ENCODE data around the gene GIGYF2. TPM values are rescaled to one million over a fixed set of nuclear protein-coding genes. Genes with fewer than 3 reads are reported as not detected.

The GIGYF2 gene
- total RNA-seq, 1 experiment from 2014 or later, result 55.3 TPM

GRCh38 chr2:232893834-232894233 lies 196.7 kb downstream of the GIGYF2 start:
- Histone ChIP-seq H3K27ac (ENCODE audit: insufficient read length, low read depth, low read length) (no peak overlapping the region), H3K23me2 (ENCODE audit: insufficient read length, low read depth, low read length, poor library complexity, severe bottlenecking) (no peaks in the 10 kb centered on the region), H3K18ac (ENCODE audit: insufficient read length, low read depth, low read length) (no peak overlapping the region), H2AK5ac (ENCODE audit: insufficient read length, low read length) (no peak overlapping the region), H4K8ac (replicated peaks; ENCODE audit: insufficient read length, low read depth, low read length) (no peak overlapping the region), H2BK5ac (ENCODE audit: insufficient read length, low read length) (no peak overlapping the region), H3K14ac (ENCODE audit: insufficient read depth, low read length) (no peak overlapping the region), H4K91ac (ENCODE audit: insufficient read length, low read depth, low read length) (no peak overlapping the region), H3K4ac (ENCODE audit: low read depth, low read length) (no peak overlapping the region), H3T11ph (ENCODE audit: low read length) (no peak overlapping the region), H2BK20ac (ENCODE audit: low read depth, low read length, poor library complexity, severe bottlenecking) (no peak overlapping the region), H2BK12ac (ENCODE audit: insufficient read length, low read depth, low read length) (no peak overlapping the region), H3K79me1 (ENCODE audit: insufficient read depth, low read depth, low read length, poor library complexity, severe bottlenecking) (no peaks in the 10 kb centered on the region), H2AFZ (ENCODE audit: low read length) (no peak overlapping the region), H4K5ac (ENCODE audit: insufficient read length, low read depth, low read length) (no peak overlapping the region), H3K4me2 (ENCODE audit: insufficient read depth, insufficient read length, low read length) (no peak overlapping the region), H2BK120ac (ENCODE audit: low read depth, low read length, poor library complexity, severe bottlenecking) (no peak overlapping the region), H3K56ac (ENCODE audit: insufficient read length, low read depth, low read length) (no peak overlapping the region), H3K9me3 (ENCODE audit: control insufficient read depth, low read depth, low read length) (no peaks in the 10 kb centered on the region), H3K4me1 (ENCODE audit: insufficient read depth, low read length) (no peaks in the 10 kb centered on the region; the same call in 1 of the 2 replicates), H3K23ac (ENCODE audit: insufficient read length, low read depth, low read length) (no peak overlapping the region), H3K79me2 (ENCODE audit: insufficient read depth, low read length) (no peaks in the 10 kb centered on the region), H3K27me3 (ENCODE audit: insufficient read depth, low read length) (no peaks in the 10 kb centered on the region), H2BK15ac (ENCODE audit: low read depth, low read length) (no peak overlapping the region), H3K9ac (ENCODE audit: extremely low read depth, insufficient read length, low read length) (no peak overlapping the region), H4K20me1 (ENCODE audit: control insufficient read depth, insufficient read depth, insufficient read length) (no peaks in the 10 kb centered on the region)
- H3K4me1 Mint-ChIP-seq, result peaks cover 14 to 16% of the 10 kb centered on the region in 2 experiments
- no CpG with 5 or more reads among the region's 8 CpGs for WGBS (ENCODE audit: extremely low coverage, insufficient read length, low lambda C conversion rate)
- H3K27me3 Mint-ChIP-seq (ENCODE audit: low read depth), result peaks cover 49% of the 10 kb centered on the region
- peak; percentile 25 for DNase-seq
- H3K9me3 Mint-ChIP-seq, result no peaks in the 10 kb centered on the region
- no peaks in the 10 kb centered on the region; a peak in 1 of 7 replicates for H3K36me3 Mint-ChIP-seq (ENCODE audit: insufficient read depth in 1 of 3, low read depth in 3 of 3)
- H3K27ac Mint-ChIP-seq, result no peak overlapping the region
- TF ChIP-seq CTCF (conservative IDR thresholded peaks at IDR 0.05), result no peak
- H3K4me3 Mint-ChIP-seq, result no peak overlapping the region

Measured in H9 (cell line).